HG03066 (cell line): ENCODE results near the gene NPBWR2.

Source experiments
- ATAC-seq: cut with Tn5 transposase; IDR thresholded peaks from one replicate; pipeline ENCODE4 v1.9.1; 2021; ENCODE audit warnings: low read depth; ENCODE audit not compliant: unreplicated experiment

The NPBWR2 gene

DNA sequence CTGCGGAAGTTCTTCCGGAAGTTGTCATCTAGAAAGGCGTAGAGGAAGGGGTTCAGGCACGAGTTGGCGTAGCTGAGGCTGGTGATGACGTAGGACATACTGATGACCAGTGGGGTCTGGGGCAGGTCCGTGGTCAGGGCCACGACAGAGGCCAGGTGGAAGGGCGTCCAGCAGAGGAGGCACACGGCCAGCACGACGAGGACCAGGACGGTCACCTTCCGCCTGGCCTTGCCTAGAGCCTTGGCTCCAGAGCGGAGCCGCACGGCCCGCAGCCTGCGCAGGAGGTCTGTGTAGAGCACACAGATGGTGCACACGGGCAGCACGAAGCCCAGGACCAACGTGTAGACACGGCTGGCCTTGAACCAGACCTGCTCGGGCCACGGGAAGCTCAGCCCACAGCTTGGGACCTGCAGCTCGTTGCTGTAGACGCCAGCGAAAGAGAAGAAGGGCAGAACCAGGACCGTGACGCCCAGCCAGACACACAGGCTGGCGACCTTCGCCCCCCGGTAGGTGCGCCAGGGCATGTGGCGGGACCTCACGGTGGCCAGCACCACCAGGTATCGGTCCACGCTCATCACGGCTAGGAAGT is 1.4 kb downstream of the NPBWR2 start:
- ATAC-seq = no peak

DNA sequence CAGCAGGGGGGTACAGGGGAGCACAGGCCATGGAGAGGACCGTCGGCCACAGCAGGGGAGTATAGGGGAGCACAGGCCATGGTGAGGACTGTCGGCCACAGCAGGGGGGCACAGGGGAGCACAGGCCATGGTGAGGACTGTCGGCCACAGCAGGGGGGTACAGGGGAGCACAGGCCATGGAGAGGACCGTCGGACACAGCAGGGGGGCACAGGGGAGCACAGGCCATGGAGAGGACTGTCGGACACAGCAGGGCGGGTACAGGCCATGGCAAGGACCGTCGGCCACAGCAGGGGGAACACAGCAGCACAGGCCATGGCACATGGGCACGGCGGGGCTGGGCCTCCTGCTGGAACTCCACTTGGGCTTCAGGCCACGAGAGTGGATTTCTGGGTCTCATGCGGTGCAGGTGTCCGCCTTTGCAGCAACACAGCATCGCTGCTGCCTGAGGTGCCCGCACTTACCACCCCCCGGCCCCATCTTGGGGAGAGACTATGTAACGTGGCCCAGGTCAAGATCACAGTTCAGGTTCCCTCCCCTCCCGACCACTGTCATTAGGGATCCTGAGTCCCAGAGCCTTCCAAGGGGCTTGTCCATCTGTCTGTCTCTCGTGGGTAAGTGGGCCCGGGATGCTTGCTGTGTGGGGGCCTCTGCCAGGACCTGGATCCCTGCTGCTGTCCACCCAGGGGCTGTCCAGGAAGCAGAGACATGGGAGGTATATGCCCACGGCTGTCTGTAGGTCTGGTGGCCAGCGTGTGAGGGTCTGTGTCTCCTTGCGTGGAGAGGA is 2.5 kb downstream of the NPBWR2 start:
- no peak for ATAC-seq

DNA sequence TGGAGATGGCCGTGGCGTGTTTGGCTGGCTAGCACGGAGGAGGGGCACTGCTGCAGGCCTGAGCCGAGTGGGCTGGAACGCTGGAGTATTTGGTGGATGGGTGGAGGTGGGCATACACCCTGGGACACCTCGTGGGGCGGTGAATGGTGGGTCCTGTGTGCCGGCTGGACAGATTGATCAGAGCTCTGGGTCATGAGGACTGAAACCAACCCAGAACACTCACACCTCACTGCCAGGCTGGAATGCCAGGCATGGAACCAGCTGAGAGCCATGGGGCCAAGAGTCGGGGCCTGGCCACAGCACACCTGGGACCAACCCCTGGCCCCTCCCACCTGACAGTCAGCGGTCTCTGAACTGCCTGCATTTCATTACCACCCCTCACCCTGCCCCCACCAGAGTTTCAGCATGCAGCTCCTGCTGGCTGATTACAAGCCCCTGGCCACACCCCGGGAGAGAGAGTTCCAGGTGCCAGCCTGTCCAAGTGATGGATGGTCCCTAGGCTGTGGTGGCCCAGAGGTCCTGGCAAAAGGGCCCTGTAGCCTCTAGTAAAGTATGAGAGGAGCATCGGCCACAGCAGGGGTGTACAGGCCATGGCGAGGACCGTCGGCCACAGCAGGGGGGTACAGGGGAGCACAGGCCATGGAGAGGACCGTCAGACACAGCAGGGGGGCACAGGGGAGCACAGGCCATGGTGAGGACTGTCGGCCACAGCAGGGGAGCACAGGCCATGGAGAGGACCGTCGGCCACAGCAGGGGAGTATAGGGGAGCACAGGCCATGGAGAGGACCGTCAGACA is 3.3 kb downstream of the NPBWR2 start:
- no peak for ATAC-seq

DNA sequence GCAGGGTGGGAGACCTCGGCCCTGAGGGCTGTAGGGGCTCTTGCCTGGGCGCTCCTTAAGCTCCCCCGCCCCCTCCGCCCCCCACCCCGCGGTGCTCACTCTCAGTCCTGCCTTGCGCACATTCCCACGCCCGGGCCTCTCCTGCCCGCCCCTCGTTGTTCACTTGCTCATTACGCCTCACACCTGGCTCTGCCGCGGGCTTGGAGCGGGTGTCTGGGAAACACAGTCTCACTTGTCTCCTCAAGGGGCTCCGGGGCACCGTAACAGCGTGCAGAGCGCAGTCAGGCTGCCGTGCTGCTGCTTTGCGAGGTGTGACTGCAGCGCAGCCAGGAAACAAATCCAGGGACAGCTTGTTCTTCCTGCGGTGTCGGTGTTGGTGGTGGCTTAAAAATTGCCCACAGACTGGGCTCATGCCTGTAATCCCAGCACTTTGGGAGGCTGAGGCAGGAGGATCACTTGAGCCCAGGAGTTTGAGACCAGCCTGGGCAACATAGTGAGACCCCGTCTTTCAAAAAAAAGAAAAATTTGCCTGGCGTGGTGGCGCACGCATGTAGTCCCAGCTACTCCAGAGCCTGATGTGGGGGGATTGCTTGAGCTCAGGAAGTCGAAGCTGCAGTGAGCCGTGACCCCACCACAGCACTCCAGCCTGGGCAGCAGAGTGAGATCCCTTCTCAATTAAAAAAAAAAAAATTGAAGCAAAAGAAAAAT is 4.6 kb downstream of the NPBWR2 start:
- ATAC-seq = no peak

DNA sequence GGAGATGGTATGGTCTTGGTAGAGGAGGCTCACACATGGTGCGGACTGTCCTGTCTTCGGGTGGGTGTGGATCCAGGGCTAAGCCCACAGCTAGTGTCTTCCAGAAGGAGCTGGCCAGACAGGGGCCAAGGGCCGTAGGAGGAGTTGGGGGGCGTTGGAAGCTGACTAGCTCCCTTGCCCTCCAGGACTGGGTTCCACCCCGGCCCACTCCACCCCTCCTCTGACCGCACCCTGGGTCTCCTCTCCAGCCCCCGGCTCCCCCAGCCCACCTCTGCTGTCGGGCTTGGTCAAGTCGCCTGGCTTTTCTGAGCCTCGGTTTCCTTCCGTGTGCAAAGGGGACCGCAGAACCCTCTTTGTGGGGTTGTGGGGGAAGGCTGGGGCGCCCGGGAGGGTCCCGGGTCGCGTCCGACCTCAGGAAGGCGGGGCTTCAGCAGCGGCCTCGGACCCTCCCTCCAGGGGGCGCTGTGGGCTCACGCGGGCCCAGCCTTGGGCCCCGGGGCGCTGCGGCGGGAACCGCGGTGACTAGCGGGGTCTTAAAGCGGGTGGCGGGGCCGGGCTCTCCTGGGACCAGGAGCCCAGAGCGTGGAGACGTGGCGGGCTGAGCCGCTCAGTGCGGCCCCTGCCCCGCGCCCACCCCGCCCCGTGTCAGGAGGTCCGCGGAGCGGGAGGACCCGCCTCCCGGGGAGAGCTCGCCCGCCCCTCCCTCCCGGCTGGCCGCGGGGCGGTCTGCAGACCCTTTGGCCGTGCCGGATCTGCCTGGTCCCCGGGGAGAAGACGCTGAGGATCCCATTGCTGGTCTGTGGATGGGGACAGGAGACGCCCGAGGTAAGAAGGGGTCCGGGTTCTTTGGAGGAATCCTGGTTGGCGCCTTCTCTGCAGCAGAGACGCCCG is 5.4 kb downstream of the NPBWR2 start:
- ATAC-seq = no peak

DNA sequence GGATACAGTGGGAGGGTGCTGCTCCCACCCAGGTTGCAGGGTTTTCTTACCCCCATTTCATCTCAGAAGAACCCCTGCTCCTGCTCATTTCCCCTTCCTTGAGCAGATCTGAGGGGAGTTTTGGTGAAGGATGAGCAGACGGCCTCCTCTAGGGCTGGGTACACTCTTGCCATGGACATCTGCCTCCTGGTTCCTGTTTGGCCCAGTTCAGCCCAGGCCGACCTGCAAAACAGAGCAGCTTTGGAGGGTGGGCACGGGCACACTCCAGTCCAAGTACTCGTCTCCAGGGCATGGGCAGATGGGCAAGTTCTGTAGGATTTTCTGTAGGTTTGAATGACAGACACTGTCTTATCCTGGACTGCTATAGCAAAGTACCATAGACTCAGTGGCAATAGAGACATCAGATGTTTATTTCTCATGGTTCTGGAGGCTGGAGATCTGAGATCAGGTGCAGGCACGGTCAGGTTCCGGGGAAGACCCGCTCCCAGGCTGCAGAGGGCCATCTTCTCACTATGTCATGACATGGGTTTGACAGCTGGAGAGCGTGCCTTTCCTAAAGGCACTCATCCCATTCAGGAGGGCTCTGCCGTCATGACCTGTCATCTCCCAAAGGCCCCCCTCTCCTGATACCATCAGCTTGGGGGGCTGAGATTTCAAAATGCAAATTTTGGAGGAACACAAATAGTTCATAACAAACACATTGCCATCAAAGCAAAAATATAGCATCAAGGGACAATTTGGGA is 6.2 kb downstream of the NPBWR2 start:
- ATAC-seq = no peak

DNA sequence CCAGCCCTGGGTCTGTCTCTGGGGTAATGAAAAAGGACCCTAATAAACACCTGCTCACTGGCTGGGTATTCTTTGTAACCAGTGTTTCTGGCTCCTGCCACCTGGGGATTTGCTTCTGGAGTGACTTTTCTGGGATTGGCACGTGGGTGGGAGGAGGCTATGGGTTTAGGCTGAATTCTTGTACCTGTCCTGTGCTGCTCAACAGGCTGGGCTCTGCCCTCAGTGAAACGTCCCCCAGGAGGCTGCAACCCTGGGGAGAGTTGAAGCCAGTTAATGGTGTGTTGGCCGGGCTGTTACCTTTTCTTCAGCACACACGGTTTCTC is 6.8 kb downstream of the NPBWR2 start:
- ATAC-seq = no peak

DNA sequence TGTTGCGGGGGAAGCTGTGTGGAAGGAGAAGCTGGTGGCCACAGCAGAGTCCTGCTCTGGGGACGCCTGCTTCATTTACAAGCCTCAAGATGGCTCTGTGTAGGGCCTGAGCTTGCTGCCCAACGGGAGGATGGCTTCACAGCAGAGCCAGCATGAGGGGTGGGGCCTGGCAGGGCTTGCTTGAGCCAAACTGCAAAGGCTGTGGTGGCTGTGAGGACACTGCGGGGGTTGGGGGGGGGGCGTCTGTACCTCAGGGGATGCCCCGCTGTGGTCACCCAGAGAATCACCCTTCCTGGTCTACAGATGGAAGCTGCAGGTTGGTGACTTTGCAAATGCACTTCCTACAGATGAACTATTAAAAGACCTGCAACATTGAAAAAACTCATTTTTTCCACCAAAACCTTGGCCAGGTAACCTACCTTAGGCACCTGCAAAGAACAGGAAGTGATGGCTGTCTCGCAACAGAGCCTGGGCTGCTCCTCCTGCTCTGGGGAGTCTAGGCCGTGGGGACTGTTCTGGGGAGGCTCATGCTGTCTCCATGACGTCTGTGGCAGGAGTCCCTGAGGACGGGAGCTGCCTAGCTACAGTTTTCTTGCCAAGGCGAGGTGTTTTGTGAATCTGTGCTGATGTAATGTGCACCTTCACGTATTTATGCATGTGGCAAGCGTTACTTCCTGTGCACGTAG is 7.3 kb downstream of the NPBWR2 start:
- ATAC-seq = no peak

DNA sequence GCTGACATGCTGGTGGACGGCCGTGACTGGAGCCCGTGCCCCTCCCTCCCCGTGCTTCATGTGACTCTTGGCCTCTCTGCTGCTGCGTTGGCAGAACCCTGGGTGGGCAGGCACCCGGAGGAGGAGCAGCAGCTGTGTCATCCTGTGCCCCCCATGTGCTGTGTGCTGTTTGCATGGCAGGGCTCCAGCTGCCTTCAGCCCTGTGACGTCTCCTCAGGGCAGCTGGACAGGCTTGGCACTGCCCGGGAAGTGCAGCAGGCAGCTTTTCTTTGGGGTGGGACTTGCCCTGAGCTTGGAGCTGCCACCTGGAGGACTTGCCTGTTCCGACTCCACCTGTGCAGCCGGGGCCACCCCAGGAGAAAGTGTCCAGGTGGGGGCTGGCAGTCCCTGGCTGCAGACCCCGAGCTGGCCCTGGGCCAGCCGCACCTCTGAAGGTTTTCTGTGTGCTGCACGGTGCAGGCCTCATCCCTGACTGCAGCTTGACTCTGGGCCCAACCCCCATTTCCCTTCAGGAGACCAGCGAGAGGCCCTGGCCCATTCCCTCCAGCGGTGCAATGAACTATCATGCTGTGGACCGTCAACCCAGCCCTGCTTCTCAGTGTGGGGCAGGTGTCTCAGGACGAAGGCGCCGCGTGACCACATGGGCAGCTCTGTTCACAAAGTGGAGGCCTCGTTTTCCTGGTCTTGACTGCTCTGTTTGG is 8.1 kb downstream of the NPBWR2 start:
- no peak for ATAC-seq

DNA sequence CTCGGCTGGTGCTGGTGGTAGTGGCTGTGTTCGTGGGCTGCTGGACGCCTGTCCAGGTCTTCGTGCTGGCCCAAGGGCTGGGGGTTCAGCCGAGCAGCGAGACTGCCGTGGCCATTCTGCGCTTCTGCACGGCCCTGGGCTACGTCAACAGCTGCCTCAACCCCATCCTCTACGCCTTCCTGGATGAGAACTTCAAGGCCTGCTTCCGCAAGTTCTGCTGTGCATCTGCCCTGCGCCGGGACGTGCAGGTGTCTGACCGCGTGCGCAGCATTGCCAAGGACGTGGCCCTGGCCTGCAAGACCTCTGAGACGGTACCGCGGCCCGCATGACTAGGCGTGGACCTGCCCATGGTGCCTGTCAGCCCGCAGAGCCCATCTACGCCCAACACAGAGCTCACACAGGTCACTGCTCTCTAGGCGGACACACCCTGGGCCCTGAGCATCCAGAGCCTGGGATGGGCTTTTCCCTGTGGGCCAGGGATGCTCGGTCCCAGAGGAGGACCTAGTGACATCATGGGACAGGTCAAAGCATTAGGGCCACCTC is 8.8 kb downstream of the NPBWR2 start:
- ATAC-seq = no peak

DNA sequence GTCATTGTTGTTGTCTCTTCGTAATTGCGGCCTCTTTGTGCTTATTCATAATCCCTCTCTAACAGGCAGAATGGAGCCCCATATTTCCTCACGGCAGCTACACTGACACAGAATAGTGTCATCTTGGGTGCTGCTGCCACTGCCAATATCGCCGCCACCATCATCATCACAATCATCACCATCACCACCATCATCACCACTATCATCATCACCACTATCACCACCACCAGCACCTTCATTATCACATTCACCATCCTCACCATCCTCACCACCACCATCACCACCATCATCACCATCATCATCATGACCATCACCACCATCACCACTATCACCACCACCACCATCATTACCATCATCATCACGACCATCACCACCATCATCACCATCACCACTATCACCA is 10.8 kb downstream of the NPBWR2 start:
- no peak for ATAC-seq

DNA sequence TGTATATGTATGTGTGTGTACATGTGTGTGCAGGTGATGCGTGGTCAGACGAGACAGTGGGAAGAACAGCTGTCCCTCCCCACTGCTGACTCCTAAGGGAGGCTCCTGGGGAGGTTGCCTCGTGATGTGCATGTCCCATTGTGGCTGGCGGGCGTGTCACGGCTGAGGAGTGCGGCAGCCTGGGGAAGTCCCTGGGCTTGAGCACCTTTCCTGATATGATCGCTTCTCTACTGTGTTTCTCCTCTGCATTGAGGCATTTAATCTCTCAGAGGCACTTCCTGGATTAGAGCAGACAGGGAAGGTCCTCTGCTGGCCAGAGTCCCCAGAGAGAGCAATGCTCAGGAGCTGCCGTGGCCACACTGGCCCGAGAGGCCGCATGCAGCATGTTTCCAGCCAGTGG is 11.4 kb downstream of the NPBWR2 start:
- ATAC-seq = no peak

DNA sequence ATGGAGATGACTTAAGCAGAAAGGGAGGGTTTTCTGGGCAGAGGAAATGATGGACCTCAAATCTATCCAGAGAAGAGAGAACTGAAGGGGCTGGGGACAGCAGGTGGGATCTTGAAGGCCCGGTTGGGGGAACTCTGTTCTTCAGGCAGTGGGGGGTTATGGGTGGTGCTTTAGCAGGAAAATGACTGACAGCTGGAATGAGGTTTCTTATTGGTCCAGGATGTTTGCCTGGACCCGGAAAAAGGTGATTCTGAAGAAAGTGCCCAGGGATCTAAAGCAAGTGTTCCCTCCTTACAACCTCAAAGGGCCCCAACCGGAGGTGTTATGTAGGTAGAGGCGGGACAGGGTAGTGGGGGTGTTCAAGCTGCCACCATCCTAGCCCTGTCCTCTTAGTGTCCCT is 11.9 kb downstream of the NPBWR2 start:
- ATAC-seq = no peak

DNA sequence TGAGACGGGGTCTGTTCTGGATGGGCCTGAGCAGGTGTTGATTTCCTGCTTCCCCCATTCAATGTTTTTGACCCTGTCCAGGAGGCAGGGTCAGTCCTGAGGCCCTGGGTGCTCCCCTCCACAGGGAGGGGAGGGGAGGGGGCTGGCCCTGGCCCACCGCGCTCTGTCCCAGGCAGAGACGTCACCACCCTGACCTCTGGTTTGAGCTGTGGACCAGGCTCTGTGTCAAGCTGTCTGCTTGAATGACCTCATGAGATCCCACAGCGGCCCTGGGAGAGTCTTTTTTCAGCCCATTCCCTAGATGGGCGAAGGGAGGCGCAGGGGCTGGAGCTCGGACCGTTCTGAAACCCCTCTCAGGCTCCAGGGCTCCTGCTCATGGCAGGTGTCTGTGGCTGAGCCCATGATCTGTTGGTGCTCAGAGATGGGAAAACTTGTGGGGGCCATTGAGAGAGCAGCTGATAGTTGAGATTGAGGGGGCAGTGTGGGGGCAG is 14.3 kb downstream of the NPBWR2 start:
- no peak for ATAC-seq

DNA sequence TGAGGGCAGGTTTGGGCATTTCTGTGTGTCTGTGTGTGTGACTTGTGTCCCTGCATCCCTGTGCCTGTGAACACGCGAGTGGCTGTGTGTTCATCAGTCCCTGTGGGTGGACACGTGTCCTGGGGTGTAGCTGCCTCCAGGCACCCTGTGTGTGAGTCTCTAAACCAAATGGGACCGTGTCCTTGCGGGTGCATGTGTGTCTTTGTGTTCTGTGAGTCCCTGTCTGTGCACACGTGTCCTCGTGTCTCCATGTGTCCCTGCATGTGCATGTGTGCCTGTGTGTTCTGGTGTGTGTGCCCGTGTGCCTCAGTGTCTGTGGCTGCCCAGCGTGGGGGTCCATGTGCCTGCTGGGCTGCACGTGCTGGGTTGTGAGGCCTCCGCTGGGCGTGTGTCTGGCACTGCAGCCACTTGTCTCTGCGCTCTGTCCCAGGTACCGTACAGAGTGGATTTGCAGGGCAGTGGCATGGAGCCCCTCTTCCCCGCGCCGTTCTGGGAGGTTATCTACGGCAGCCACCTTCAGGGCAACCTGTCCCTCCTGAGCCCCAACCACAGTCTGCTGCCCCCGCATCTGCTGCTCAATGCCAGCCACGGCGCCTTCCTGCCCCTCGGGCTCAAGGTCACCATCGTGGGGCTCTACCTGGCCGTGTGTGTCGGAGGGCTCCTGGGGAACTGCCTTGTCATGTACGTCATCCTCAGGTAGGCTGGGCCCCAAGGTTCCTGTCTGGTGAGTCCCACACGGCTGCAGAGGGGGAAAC is 14.9 kb downstream of the NPBWR2 start:
- no peak for ATAC-seq

DNA sequence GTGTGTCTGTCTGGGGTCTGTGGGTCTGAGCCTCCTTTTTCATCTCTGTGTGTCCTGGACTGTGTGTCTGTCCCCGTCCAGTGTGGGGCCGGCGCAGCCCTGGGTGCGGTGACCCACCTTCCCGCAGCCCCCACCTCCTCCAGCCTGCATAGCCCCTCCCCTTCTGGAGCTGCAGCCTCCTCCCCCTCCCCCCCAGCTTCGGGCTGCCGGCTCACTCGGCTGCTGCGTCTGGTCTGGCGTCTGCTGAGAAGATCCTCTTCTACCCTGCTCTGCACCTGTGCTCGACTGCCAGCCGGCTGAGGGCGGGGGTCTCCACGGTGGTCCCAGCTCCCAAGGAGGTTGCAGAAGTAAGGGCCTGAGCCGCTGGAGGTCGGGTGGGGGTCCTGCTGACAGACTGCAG is 15.6 kb downstream of the NPBWR2 start:
- ATAC-seq = no peak

DNA sequence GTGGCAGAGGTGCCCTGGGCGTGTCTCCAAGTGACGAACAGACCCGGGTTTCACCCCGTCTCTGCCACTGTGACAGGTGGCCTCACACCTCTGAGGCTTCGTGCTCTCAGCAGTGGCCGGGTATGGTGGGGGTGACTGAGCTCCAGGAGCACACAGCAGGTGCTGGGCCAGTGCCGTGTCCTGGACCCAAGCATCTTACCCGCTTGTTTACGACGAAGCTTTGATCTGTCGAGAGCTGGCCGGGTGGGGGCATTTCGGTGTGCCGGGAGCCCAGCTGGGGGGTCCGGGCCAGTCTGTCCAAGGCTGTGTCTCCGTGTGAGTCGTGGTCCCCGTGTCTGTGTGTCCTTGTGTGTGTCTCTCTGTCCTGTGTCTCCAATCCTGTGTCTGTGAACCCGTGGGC is 16.0 kb downstream of the NPBWR2 start:
- no peak for ATAC-seq
